Left lung (tissue), 10 donors: ENCODE measurements around the gene CELF4. TPM values are rescaled to one million over a fixed set of nuclear protein-coding genes. Genes with fewer than 3 reads are reported as not detected.

Experiments used
- ATAC-seq: fragments of 200-7000 bp; cut with Tn5 transposase; one replicate; pipeline ENCODE4 v1.9.1; 2020; ENCODE audit warnings: moderate library complexity
- DNase-seq, 4 donors: peaks; one replicate each; pipeline ENCODE4 v3.0.0-alpha.2; 2013 to 2020
- H3K27ac ChIP-seq, 2 donors: fragments of 200-600 bp; sonication (generic) in 1 of 2; one replicate each; pipeline versions ENCODE4 v1.5.0 to v1.8.0; 2020 to 2021
- H3K27me3 ChIP-seq, 2 donors: fragments of 200-600 bp; sonication (generic) in 1 of 2; one replicate each; pipeline versions ENCODE4 v1.5.0 to v1.8.0; 2020 to 2021
- H3K36me3 ChIP-seq, 2 donors: fragments of 200-600 bp; sonication (generic) in 1 of 2; one replicate each; pipeline versions ENCODE4 v1.5.0 to v1.8.0; 2020 to 2021
- H3K4me1 ChIP-seq, 2 donors: fragments of 200-600 bp; one replicate each; pipeline ENCODE4 v1.8.0; 2021
- H3K4me3 ChIP-seq, 2 donors: fragments of 200-600 bp; sonication (generic) in 1 of 2; one replicate each; pipeline versions ENCODE4 v1.5.0 to v1.8.0; 2020 to 2021; ENCODE audit warnings: mild to moderate bottlenecking in 1 of 2
- H3K9me3 ChIP-seq, 2 donors: fragments of 200-600 bp; sonication (generic) in 1 of 2; one replicate each; pipeline versions ENCODE4 v1.5.0 to v1.8.0; 2020 to 2021
- intact Hi-C, 2 donors: fragments of 100-400 bp; cut with DNase I; formaldehyde crosslinking; loops; one replicate each; pipeline versions ENCODE4 v1.11.2 to v1.14.2; 2022
- polyA plus RNA-seq, 6 donors: library from polyadenylated mRNA; unstranded; fragments of 120-200 nt; gene quantifications; one replicate each; pipeline ENCODE4 v1.2.1, GENCODE V29; 2013; ENCODE audit not compliant: insufficient read length in 6 of 6
- total RNA-seq, 2 donors: library from RNA; stranded (reverse); fragmentation: NEBNext Ultra II Directional; extraction: Animal tissue kit (Norgen Biotek cat#: 25700); gene quantifications; one replicate each; pipeline ENCODE4 v1.2.1, GENCODE V29; 2021
- TF ChIP-seq, protein P1 (sequence below), 2 donors: fragments of 200-600 bp; sonication (generic) in 1 of 2; IDR thresholded peaks; one replicate each; pipeline versions ENCODE4 v1.5.0 to v1.8.0; 2021; ENCODE audit warnings: antibody characterized with exemption in 2 of 2
- donor health status: DM: no; HTN: yes; CAD: no.
- donor health status: DM: no; HTN: no; CAD: no.

The CELF4 gene
- total and polyA plus RNA-seq, 8 donors: 1.1 to 10.3 (median 7.4) TPM

DNA sequence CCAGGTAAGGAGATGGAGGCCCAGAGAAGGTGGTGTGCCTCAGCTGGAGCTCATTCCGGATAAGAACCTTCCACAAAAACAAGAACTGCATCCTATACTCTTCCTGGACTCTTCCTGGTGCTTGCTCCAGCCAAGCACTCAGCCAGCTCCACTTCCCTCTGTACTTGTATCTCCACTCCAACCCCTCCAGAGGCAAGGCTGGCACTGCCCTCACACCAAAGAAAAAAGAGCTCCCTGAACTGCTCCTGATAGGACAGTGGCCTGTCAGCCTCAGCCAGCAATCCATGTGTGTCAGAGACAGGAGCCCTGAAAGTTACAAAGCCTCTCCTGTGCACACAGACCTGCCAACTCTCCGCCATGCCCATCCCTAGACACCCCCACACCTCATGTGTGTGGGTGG is 248.1 kb downstream of the CELF4 start:
- TF ChIP-seq, protein P1, sequence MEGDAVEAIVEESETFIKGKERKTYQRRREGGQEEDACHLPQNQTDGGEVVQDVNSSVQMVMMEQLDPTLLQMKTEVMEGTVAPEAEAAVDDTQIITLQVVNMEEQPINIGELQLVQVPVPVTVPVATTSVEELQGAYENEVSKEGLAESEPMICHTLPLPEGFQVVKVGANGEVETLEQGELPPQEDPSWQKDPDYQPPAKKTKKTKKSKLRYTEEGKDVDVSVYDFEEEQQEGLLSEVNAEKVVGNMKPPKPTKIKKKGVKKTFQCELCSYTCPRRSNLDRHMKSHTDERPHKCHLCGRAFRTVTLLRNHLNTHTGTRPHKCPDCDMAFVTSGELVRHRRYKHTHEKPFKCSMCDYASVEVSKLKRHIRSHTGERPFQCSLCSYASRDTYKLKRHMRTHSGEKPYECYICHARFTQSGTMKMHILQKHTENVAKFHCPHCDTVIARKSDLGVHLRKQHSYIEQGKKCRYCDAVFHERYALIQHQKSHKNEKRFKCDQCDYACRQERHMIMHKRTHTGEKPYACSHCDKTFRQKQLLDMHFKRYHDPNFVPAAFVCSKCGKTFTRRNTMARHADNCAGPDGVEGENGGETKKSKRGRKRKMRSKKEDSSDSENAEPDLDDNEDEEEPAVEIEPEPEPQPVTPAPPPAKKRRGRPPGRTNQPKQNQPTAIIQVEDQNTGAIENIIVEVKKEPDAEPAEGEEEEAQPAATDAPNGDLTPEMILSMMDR (IDR thresholded peaks at IDR 0.05): no peak
- no peak overlapping the region for H3K4me3 ChIP-seq
- intact Hi-C loops: no loop called here
- H3K27ac ChIP-seq: no peak overlapping the region
- H3K27me3 ChIP-seq: peaks cover 0 to 31% of the 10 kb centered on the region in 2 donors
- DNase-seq: no peak
- H3K36me3 ChIP-seq: no peaks in the 10 kb centered on the region
- ATAC-seq: no peak
- no peaks in the 10 kb centered on the region for H3K9me3 ChIP-seq
- H3K4me1 ChIP-seq: no peaks in the 10 kb centered on the region

GRCh38 chr18:37316468-37316867 is 249.1 kb downstream of the CELF4 start:
- H3K9me3 ChIP-seq: no peaks in the 10 kb centered on the region
- H3K4me3 ChIP-seq: no peak overlapping the region
- no peaks in the 10 kb centered on the region for H3K36me3 ChIP-seq
- ATAC-seq: no peak
- H3K27ac ChIP-seq: no peak overlapping the region
- TF ChIP-seq, protein P1 (IDR thresholded peaks at IDR 0.05): no peak
- intact Hi-C loops: no loop called here
- DNase-seq: no peak
- H3K4me1 ChIP-seq: no peaks in the 10 kb centered on the region
- H3K27me3 ChIP-seq: peaks cover 0 to 21% of the 10 kb centered on the region in 2 donors

GRCh38 chr18:37315935-37316334 is 249.7 kb downstream of the CELF4 start:
- Histone ChIP-seq H3K27me3 (peaks cover 0 to 16% of the 10 kb centered on the region in 2 donors), H3K36me3 (no peaks in the 10 kb centered on the region), H3K4me3 (no peak overlapping the region), H3K9me3 (no peaks in the 10 kb centered on the region), H3K4me1 (no peaks in the 10 kb centered on the region), H3K27ac (no peak overlapping the region)
- TF ChIP-seq, protein P1 (IDR thresholded peaks at IDR 0.05): no peak
- intact Hi-C loops: no loop called here
- DNase-seq: no peak
- no peak for ATAC-seq

DNA sequence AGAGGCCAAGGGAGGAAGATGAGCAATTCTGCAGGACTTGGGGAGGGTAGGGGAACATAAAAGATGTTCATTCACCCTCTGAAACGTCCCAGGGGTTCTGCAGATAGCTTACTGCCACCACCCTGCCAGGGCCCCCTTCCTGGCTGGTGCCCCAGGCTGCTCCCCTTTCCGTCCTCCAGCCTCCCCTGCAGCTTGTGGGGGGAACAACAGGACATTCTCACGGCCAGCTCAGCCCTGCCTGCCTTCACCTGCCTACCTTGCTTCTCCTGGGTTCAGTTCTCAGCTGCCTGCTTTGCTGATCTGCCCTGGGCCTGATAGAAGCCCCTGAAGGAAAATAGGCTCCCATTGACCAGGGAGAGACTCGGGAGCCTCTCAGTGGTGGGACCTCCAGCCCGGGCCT is 251.1 kb downstream of the CELF4 start:
- Histone ChIP-seq H3K4me3 (no peak overlapping the region), H3K27me3 (peaks cover 0 to 8% of the 10 kb centered on the region in 2 donors), H3K4me1 (no peaks in the 10 kb centered on the region), H3K27ac (no peak overlapping the region), H3K36me3 (no peaks in the 10 kb centered on the region), H3K9me3 (no peaks in the 10 kb centered on the region)
- ATAC-seq (no peak), DNase-seq (no peak)
- TF ChIP-seq, protein P1 (IDR thresholded peaks at IDR 0.05): no peak
- intact Hi-C loops: no loop called here

DNA sequence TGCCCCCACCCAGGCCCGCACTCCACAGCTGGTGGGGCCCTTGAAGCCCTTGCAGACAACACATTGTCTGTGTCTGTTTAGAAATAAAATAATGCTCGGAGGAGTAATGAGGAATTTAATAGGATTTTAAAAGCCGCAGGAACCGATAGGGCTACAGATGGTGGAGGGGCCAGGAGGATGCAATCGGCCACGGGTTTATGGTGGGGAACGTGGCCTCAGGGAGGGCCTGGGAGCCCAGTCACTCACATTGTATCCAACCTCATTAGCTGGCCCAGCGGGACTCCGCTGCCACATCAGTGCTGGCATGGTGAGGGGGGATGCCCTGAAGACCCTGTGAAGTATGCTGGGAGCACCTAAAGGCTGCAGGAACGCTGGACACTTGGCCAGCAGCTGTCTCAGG is 252.0 kb downstream of the CELF4 start:
- no peak overlapping the region for H3K4me3 ChIP-seq
- H3K27me3 ChIP-seq: no peaks in the 10 kb centered on the region
- H3K4me1 ChIP-seq: no peaks in the 10 kb centered on the region
- H3K36me3 ChIP-seq: no peaks in the 10 kb centered on the region
- no peak for ATAC-seq
- no peaks in the 10 kb centered on the region for H3K9me3 ChIP-seq
- TF ChIP-seq, protein P1 (IDR thresholded peaks at IDR 0.05): no peak
- H3K27ac ChIP-seq: no peak overlapping the region
- DNase-seq: no peak
- intact Hi-C loops: no loop called here
